Colonic mucosa (tissue), 4 donors: ENCODE measurements around the gene BCR. TPM values are rescaled to one million over a fixed set of nuclear protein-coding genes. Genes with fewer than 3 reads are reported as not detected.

Source experiments
- DNase-seq: peaks from one replicate; pipeline ENCODE4 v3.0.0-alpha.2; 2020
- H3K27ac ChIP-seq: fragments of 200-600 bp; one replicate; pipeline ENCODE4 v1.8.0; 2021
- H3K27me3 ChIP-seq: fragments of 200-600 bp; one replicate; pipeline ENCODE4 v1.8.0; 2021
- H3K36me3 ChIP-seq: fragments of 200-600 bp; one replicate; pipeline ENCODE4 v1.8.0; 2021
- H3K4me1 ChIP-seq: fragments of 200-600 bp; one replicate; pipeline ENCODE4 v1.8.0; 2021; ENCODE audit warnings: mild to moderate bottlenecking
- H3K4me3 ChIP-seq: fragments of 200-600 bp; one replicate; pipeline ENCODE4 v1.8.0; 2021
- H3K9ac ChIP-seq, 2 donors: one replicate each; pipeline ENCODE4 v1.7.0; 2013; ENCODE audit warnings: control low read depth in 2 of 2, low read depth in 2 of 2, low read length in 2 of 2
- H3K9me3 ChIP-seq: fragments of 200-600 bp; one replicate; pipeline ENCODE4 v1.8.0; 2021
- intact Hi-C: fragments of 100-400 bp; cut with DNase I; formaldehyde crosslinking; loops from one replicate; pipeline ENCODE4 v1.14.1; 2022
- total RNA-seq, 2 donors: library from RNA; stranded (reverse); fragmentation: NEBNext Ultra II Directional in 1 of 2; extraction: Animal tissue kit (Norgen Biotek cat#: 25700) in 1 of 2; gene quantifications; one replicate each; pipeline ENCODE4 v1.2.1, GENCODE V29; 2021
- TF ChIP-seq, protein P1 (sequence below): fragments of 200-600 bp; IDR thresholded peaks from one replicate; pipeline ENCODE4 v1.8.0; 2022; ENCODE audit warnings: antibody characterized with exemption, mild to moderate bottlenecking
- donor health status: healthy.
- donor health status: DM: no; HTN: no; CAD: no.
- donor health status: DM: no; HTN: no; CAD: no.

BCR gene
- total RNA-seq, 2 donors from 2014 or later = 39.2 to 57.8 TPM

DNA sequence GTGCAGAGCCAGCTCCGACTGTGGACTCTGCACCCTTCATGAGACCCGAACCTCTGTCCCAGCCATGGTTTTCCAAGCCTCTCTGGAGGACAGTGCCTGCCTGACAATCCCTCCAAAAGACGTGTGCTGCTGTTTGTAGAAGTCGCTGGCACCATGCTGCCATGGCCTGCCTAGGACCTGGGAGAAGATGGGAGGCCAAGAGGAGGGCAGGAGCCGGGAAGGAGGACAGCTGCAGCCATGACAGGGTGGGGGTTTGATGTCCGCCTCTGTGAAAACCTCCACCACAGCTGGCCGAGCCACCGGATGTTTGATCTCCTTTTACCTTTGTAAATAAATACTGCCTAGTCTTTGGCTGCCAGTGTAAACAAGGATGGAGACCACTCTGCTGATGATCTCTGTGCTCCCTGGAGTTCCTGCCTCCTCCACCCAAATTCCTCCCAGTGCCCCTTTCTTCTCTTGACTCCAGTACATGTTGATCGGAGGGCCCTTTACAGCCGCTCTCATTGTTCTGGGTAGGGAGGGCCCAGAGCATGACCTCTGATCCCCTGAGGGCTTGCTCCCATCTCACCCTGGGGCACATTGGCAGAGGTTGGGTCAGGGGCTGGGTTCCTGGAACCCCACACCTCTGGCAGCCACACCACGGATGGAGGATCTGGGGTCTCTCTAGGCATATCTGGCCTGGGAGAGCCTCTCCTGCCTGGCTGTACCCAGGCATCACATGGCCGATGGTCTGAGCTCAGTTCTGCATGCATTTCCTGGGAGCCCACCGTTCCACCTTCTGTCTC is 66.9 kb downstream of the BCR start:
- intact Hi-C loops = no loop called here
- Histone ChIP-seq H3K9ac (no peak overlapping the region), H3K36me3 (no peaks in the 10 kb centered on the region), H3K27me3 (no peaks in the 10 kb centered on the region), H3K9me3 (no peaks in the 10 kb centered on the region), H3K4me3 (no peak overlapping the region), H3K27ac (no peak overlapping the region), H3K4me1 (no peaks in the 10 kb centered on the region)
- TF ChIP-seq, protein P1, sequence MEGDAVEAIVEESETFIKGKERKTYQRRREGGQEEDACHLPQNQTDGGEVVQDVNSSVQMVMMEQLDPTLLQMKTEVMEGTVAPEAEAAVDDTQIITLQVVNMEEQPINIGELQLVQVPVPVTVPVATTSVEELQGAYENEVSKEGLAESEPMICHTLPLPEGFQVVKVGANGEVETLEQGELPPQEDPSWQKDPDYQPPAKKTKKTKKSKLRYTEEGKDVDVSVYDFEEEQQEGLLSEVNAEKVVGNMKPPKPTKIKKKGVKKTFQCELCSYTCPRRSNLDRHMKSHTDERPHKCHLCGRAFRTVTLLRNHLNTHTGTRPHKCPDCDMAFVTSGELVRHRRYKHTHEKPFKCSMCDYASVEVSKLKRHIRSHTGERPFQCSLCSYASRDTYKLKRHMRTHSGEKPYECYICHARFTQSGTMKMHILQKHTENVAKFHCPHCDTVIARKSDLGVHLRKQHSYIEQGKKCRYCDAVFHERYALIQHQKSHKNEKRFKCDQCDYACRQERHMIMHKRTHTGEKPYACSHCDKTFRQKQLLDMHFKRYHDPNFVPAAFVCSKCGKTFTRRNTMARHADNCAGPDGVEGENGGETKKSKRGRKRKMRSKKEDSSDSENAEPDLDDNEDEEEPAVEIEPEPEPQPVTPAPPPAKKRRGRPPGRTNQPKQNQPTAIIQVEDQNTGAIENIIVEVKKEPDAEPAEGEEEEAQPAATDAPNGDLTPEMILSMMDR = no peak
- DNase-seq = no peak

- intact Hi-C loops = no loop called here
- H3K4me3 ChIP-seq = no peak overlapping the region
- DNase-seq = no peak
- H3K27me3 ChIP-seq = no peaks in the 10 kb centered on the region
- no peaks in the 10 kb centered on the region for H3K36me3 ChIP-seq
- no peak overlapping the region for H3K27ac ChIP-seq
- no peaks in the 10 kb centered on the region for H3K9me3 ChIP-seq
- TF ChIP-seq, protein P1 = no peak
- no peaks in the 10 kb centered on the region for H3K4me1 ChIP-seq
- H3K9ac ChIP-seq = no peak overlapping the region
Observed at GRCh38 chr22:23248583-23248982, 68.3 kb downstream of the BCR start.

DNA sequence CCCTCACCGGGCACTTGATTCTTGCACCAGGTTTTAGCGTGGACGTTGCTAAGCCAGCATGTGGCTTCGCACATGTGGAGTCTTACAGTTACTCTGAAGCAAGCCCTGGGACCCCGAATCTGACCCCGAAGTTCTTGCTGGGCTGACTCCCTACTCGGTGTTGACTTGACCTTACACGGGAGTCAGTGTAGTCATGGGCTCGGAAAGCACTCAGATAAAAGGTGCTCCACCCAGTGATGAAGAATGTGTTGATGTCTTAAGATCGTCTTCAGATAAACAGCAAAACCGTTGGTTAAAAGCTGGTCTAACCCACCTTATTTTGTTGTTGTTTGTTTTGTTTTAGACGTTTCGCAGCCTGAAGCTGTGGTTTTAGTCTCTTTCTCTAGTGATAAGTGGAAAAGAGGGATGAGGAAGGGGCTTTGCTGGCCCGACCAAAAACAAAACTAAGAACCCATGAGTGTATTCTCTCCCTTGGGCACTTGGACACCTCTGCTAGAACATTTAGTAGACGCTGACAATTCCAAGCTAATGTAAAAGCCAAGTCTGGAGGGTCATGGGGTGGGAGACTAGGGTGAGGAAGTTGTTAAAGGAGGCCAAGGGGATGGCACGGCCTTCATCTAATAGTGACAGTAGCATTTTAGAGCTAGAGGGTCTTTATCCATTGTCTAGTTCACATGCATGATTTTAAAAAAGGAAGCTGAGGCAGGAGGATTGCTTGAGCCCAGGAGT is 69.9 kb downstream of the BCR start:
- no peak for DNase-seq
- TF ChIP-seq, protein P1 = no peak
- H3K4me1 ChIP-seq = no peaks in the 10 kb centered on the region
- H3K9ac ChIP-seq = no peak overlapping the region
- no peaks in the 10 kb centered on the region for H3K9me3 ChIP-seq
- intact Hi-C loops = no loop called here
- H3K27me3 ChIP-seq = no peaks in the 10 kb centered on the region
- H3K36me3 ChIP-seq = no peaks in the 10 kb centered on the region
- no peak overlapping the region for H3K4me3 ChIP-seq
- H3K27ac ChIP-seq = no peak overlapping the region

DNA sequence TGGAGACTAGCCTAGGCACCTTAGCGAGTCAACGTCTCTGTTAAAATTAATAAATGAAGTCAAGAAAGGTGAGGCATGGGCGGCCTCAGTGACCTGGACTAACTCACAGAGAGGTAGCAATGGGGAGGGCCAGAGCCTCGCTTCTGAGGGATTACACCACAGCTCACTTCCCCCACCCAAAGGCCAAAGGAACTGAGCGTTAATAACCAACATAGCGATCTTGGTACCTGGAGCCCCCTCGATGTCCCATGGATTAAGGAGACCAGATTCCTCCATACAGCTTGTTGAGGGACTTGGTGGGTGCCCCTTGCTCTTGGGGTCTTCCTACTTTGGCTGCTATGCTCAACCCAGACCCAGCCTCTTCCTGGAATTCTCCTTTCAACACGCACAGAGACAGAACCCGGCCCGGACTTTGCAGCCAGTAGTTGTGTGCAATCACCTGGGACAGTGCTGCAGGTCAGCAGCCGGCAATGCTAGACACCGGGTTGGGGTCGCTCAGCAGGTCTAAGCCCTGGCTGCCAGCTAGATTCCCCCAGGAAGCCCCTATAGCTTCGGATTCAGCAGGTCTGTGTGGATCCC is 70.6 kb downstream of the BCR start:
- no peak overlapping the region for H3K27ac ChIP-seq
- H3K36me3 ChIP-seq = no peaks in the 10 kb centered on the region

GRCh38 chr22:23251445-23252093 is 71.3 kb downstream of the BCR start:
- intact Hi-C loops = no loop called here
- no peaks in the 10 kb centered on the region for H3K27me3 ChIP-seq
- no peak overlapping the region for H3K27ac ChIP-seq
- no peak overlapping the region for H3K4me3 ChIP-seq
- no peaks in the 10 kb centered on the region for H3K9me3 ChIP-seq
- DNase-seq = peak; percentile 37
- H3K9ac ChIP-seq = no peak overlapping the region
- no peaks in the 10 kb centered on the region for H3K36me3 ChIP-seq
- H3K4me1 ChIP-seq = peaks cover 4% of the 10 kb centered on the region
- TF ChIP-seq, protein P1 = no peak

More for the DNA sequence above, 70.6 kb downstream of the BCR start:
- TF ChIP-seq, protein P1 = no peak
- Histone ChIP-seq H3K4me3 (no peak overlapping the region), H3K9me3 (no peaks in the 10 kb centered on the region), H3K27me3 (no peaks in the 10 kb centered on the region), H3K9ac (no peak overlapping the region), H3K4me1 (no peaks in the 10 kb centered on the region)
- intact Hi-C loops = no loop called here
- DNase-seq = no peak
